GM18502 (cell line): ENCODE data around the gene CPN2.

Source experiments
- ATAC-seq: cut with Tn5 transposase; IDR thresholded peaks from one replicate; pipeline ENCODE4 v1.9.1; 2021; ENCODE audit warnings: mild to moderate bottlenecking; ENCODE audit not compliant: unreplicated experiment, poor library complexity

The CPN2 gene

GRCh38 chr3:194382196-194382891 is 31.2 kb upstream of the CPN2 start:
- ATAC-seq: no peak

GRCh38 chr3:194381460-194381875 is 30.3 kb upstream of the CPN2 start:
- ATAC-seq: no peak

GRCh38 chr3:194380326-194380725 is 29.2 kb upstream of the CPN2 start:
- no peak for ATAC-seq

- no peak for ATAC-seq
Measured at GRCh38 chr3:194379651-194380050, 28.5 kb upstream of the CPN2 start.

- ATAC-seq: no peak
Measured at GRCh38 chr3:194379231-194379630, 28.1 kb upstream of the CPN2 start.

- ATAC-seq: no peak
Measured at GRCh38 chr3:194377708-194378107, 26.6 kb upstream of the CPN2 start.

- no peak for ATAC-seq
Measured at GRCh38 chr3:194376241-194376560, 25.1 kb upstream of the CPN2 start.

- no peak for ATAC-seq
Measured at GRCh38 chr3:194375473-194376240, 24.5 kb upstream of the CPN2 start.

GRCh38 chr3:194374935-194375334 is 23.8 kb upstream of the CPN2 start:
- no peak for ATAC-seq

GRCh38 chr3:194373899-194374298 is 22.8 kb upstream of the CPN2 start:
- no peak for ATAC-seq

- no peak for ATAC-seq
Measured at GRCh38 chr3:194373028-194373427, 21.9 kb upstream of the CPN2 start.

GRCh38 chr3:194370753-194371152 is 19.6 kb upstream of the CPN2 start:
- no peak for ATAC-seq

- ATAC-seq: no peak
Measured at GRCh38 chr3:194369522-194370279, 18.6 kb upstream of the CPN2 start, which contains the start of gene LRRC15. TSS of gene LRRC15 (minus strand) at chr3:194369743. CDS start at chr3:194361043, 8,700 bp downstream.

- no peak for ATAC-seq
Measured at GRCh38 chr3:194368918-194369317, 17.8 kb upstream of the CPN2 start.

GRCh38 chr3:194367992-194368841 is 17.1 kb upstream of the CPN2 start:
- ATAC-seq: no peak

GRCh38 chr3:194365978-194366490 is 14.9 kb upstream of the CPN2 start:
- no peak for ATAC-seq

- no peak for ATAC-seq
Measured at GRCh38 chr3:194365526-194365925, 14.4 kb upstream of the CPN2 start.

GRCh38 chr3:194364652-194365434 is 13.7 kb upstream of the CPN2 start:
- no peak for ATAC-seq

GRCh38 chr3:194364314-194364651 is 13.2 kb upstream of the CPN2 start:
- ATAC-seq: no peak
